ENCODE data around the gene ZNF502. TPM values are rescaled to one million over a fixed set of nuclear protein-coding genes. Genes with fewer than 3 reads are reported as not detected.
"Not testable (repeated sequence)": the region's sequence is repeated elsewhere in the genome, so short reads cannot be mapped to it uniquely, and the experiment has no call there.

Gene ZNF502
- total RNA-seq (1 to 10 TPM in 3 of 5 donors, under 1 TPM in 2; 0.29 to 7.7 (median 1.3) TPM), polyA plus RNA-seq (1 to 10 TPM; 1.9 to 2.5 (median 2.4) TPM)
- long read RNA-seq, donor 1, result 0 reads
- long read RNA-seq, donor 2, partial matches to known transcripts, result 0 of 1 reads
- long read RNA-seq, donor 2, other reads (novel, unspliced or antisense), result 0 of 1 reads
- long read RNA-seq, donor 3, partial matches to known transcripts, result 0 of 2 reads
- long read RNA-seq, donor 3, other reads (novel, unspliced or antisense), result 0 of 2 reads
- long read RNA-seq, donor 4, result 0 reads
- long read RNA-seq, donor 5, partial matches to known transcripts, result 0 of 2 reads
- long read RNA-seq, donor 5, other reads (novel, unspliced or antisense), result 0 of 2 reads
- long read RNA-seq, donor 6, result 0 reads
- long read RNA-seq, donor 7, partial matches to known transcripts, result 0 of 2 reads
- long read RNA-seq, donor 7, other reads (novel, unspliced or antisense), result 0 of 2 reads
- long read RNA-seq, donor 8, partial matches to known transcripts, result 0 of 1 reads
- long read RNA-seq, donor 8, other reads (novel, unspliced or antisense), result 0 of 1 reads
- long read RNA-seq, donor 9, partial matches to known transcripts, result 0 of 4 reads
- long read RNA-seq, donor 9, other reads (novel, unspliced or antisense), result 0 of 4 reads
- long read RNA-seq, donor 10, partial matches to known transcripts, result 0 of 1 reads
- long read RNA-seq, donor 10, other reads (novel, unspliced or antisense), result 0 of 1 reads

DNA sequence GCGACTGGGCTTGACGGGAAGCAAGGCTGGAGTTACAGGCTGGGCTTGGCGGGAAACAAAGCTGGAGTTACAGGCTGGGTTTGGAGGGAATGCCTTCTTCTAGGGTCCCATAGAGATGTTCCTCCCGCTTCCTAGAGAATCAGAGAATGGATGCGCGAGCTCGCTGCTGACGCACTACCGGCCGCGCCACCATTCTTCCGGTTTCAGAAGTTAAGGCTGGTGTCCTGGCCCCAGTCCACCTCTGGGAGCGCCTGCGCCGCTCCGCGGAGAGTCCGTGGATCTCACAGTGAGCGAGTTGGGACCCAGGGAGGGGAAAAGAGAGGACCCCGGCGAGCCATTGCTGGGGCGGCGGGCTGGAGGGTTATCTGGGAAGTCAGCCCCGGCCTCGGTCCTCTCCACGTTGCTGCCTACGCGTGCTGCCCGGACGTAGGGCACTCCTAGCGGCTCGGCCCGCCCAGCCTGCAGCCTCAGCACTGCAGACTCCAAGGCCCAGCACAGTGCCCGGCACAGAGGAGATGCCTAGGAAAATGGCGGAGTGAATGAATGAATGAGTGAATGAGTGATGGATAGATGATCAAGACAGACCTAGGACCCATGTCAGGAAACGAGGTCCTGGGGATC is at the start of gene ZNF502:
Gene ZNF502, plus strand, starts transcription at position 206 of the 621 bp plus-strand sequence. CDS start 7,602 bp downstream, outside the sequence.
- H3K4me3 ChIP-seq, result peak within 1 kb of the TSS; percentile 75 to 99 (median 87)
- peaks cover 0 to 8% (median 4%) of the 10 kb centered on the region in 3 donors for H3K27me3 ChIP-seq
- TF ChIP-seq EP300 (IDR thresholded peaks at IDR 0.05), result no peak
- TF ChIP-seq, protein P1, sequence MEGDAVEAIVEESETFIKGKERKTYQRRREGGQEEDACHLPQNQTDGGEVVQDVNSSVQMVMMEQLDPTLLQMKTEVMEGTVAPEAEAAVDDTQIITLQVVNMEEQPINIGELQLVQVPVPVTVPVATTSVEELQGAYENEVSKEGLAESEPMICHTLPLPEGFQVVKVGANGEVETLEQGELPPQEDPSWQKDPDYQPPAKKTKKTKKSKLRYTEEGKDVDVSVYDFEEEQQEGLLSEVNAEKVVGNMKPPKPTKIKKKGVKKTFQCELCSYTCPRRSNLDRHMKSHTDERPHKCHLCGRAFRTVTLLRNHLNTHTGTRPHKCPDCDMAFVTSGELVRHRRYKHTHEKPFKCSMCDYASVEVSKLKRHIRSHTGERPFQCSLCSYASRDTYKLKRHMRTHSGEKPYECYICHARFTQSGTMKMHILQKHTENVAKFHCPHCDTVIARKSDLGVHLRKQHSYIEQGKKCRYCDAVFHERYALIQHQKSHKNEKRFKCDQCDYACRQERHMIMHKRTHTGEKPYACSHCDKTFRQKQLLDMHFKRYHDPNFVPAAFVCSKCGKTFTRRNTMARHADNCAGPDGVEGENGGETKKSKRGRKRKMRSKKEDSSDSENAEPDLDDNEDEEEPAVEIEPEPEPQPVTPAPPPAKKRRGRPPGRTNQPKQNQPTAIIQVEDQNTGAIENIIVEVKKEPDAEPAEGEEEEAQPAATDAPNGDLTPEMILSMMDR (IDR thresholded peaks at IDR 0.05), result peak in 2 of 7 experiments; percentile 18 to 19
- TF ChIP-seq POLR2AphosphoS5 (IDR thresholded peaks at IDR 0.05), result peak; percentile 23 to 77 (median 41)
- peaks cover 0 to 17% (median 2%) of the 10 kb centered on the region in 4 donors for H3K4me1 ChIP-seq
- peak within 1 kb of the TSS; percentile 6 to 84 (median 76) for H3K27ac ChIP-seq
- peaks cover 0 to 29% (median 19%) of the 10 kb centered on the region in 4 donors for H3K36me3 ChIP-seq
- peaks cover 2 to 69% (median 32%) of the 10 kb centered on the region in 4 donors for H3K9me3 ChIP-seq
- intact Hi-C loops (cut with DNase I; ENCODE audit: low total_unique reads), result no loop called here
- WGBS, 5 donors, result 1 to 7% (median 3%) methylated on average over 9 to 36 of the region's 36 CpGs
- DNase-seq, result peak; percentile 85 to 97

DNA sequence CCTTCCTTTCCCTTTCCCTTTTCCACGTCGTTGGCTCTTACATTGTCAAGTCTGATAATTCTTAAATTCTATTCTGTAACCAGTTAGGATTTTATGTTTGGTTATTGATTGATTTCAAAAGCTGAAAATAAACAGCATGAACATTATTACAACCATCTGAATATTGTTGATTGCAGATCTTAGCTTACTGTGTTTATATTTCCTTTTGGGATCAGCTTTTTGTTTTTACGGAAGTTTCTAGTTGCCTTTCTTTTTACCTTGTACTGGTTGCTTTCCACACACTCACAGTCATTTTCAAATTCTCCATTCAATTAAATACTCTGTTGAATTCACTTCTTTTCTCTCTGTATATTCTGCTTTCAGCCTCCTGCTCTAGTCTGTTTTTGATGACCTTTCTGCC is 47.3 kb upstream of the ZNF502 start:
- no peak overlapping the region for H3K4me3 ChIP-seq
- H3K27ac ChIP-seq, result no peak overlapping the region
- peaks cover 0 to 24% (median 12%) of the 10 kb centered on the region in 4 donors for H3K9me3 ChIP-seq
- peaks cover 3 to 24% (median 13%) of the 10 kb centered on the region in 4 donors for H3K36me3 ChIP-seq
- H3K27me3 ChIP-seq, result no peaks in the 10 kb centered on the region
- TF ChIP-seq, protein P1 (IDR thresholded peaks at IDR 0.05), result no peak
- TF ChIP-seq EP300 (IDR thresholded peaks at IDR 0.05), result no peak
- TF ChIP-seq POLR2AphosphoS5 (IDR thresholded peaks at IDR 0.05), result no peak
- no peak for TF ChIP-seq POLR2A (IDR thresholded peaks at IDR 0.05)
- DNase-seq, result no peak
- WGBS, 5 donors, result 80 to 98% (median 98%) methylated on average over 3 of the region's 3 CpGs
- H3K4me1 ChIP-seq, result no peaks in the 10 kb centered on the region
- intact Hi-C loops (cut with DNase I; ENCODE audit: low total_unique reads), result no loop called here

DNA sequence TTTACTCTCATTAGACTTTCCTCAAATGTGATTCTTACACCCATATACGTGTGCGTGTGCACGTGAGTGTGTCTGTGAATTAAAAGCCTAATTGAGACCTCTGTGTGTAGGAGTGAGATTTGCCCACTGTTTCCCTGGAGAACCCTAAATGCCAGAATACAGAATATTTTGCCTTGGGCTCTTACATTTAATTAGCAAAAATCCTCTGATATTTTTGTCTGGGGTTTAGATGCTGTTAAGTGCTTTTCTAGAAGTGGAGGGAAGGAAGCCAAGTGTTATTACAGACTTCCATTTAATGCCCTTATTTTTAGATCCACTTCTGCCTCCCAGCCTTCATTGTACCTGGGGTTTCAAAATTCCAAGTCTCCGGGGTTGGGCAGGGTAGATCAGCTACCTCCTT is 46.1 kb upstream of the ZNF502 start:
- Histone ChIP-seq H3K9me3 (peaks cover 0 to 12% (median 2%) of the 10 kb centered on the region in 4 donors), H3K27me3 (no peaks in the 10 kb centered on the region), H3K4me3 (no peak overlapping the region), H3K4me1 (no peaks in the 10 kb centered on the region), H3K27ac (no peak overlapping the region), H3K36me3 (peaks cover 0 to 12% (median 1%) of the 10 kb centered on the region in 4 donors)
- DNase-seq, result no peak
- 91 to 94% (median 92%) methylated on average over 4 of the region's 4 CpGs for WGBS, 5 donors
- intact Hi-C loops (cut with DNase I; ENCODE audit: low total_unique reads), result no loop called here
- no peak for TF ChIP-seq POLR2A (IDR thresholded peaks at IDR 0.05)
- TF ChIP-seq, protein P1 (IDR thresholded peaks at IDR 0.05), result no peak

DNA sequence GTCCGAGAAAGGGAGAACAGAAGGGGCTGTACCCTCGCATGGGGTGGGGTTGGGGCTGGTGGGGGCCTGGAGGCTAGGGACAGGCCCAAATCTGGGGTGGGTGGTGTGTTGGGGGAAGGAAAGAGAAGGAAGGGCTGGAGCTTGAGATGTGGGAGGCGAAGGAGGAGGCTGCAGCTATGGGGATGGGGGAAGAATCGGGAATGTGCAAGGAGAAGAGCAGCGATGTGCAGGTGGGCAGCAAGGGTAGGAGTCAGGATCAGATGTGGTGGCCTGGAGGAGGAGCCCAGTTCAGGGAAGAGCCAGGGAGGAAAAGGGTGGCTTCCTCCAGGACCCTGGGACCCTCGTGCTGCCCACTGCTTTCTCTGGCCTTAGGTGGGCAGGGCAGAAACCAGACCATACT is 42.7 kb upstream of the ZNF502 start:
- intact Hi-C loops (cut with DNase I; ENCODE audit: low total_unique reads), result no loop called here
- H3K9me3 ChIP-seq, result peaks cover 0 to 17% (median 8%) of the 10 kb centered on the region in 4 donors
- TF ChIP-seq EP300 (IDR thresholded peaks at IDR 0.05), result no peak
- no peak for TF ChIP-seq POLR2AphosphoS5 (IDR thresholded peaks at IDR 0.05)
- TF ChIP-seq POLR2A (IDR thresholded peaks at IDR 0.05), result no peak
- TF ChIP-seq, protein P1 (IDR thresholded peaks at IDR 0.05), result no peak
- no peak for DNase-seq
- 83 to 91% (median 89%) methylated on average over 6 of the region's 6 CpGs for WGBS, 5 donors
- no peaks in the 10 kb centered on the region for H3K36me3 ChIP-seq
- no peak overlapping the region for H3K4me3 ChIP-seq
- H3K4me1 ChIP-seq, result no peaks in the 10 kb centered on the region
- H3K27me3 ChIP-seq, result no peaks in the 10 kb centered on the region
- no peak overlapping the region for H3K27ac ChIP-seq

DNA sequence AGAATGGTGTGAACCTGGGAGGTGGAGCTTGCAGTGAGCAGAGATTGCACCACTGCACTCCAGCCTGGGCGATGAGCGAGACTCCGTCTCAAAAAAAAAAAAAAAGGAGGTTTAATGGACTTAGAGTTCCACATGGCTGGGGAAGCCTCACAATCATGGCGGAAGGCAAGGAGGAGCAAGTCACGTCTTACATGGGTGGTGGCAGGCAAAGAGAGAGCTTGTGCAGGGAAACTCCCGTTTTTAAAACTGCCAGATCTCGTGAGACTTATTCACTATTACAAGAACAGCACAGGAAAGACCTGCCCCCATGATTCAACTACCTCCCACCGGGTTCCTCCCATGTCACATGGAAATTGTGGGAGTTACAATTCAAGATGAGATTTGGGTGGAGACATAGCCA is 39.0 kb upstream of the ZNF502 start:
- H3K4me1 ChIP-seq; intact Hi-C loops (cut with DNase I; ENCODE audit: low total_unique reads): not testable (repeated sequence)
- WGBS, 5 donors, result 90 to 97% (median 94%) methylated on average over 8 of the region's 8 CpGs

More for the DNA sequence above, 39.0 kb upstream of the ZNF502 start:
- DNase-seq, H3K27ac ChIP-seq, H3K36me3 ChIP-seq, H3K27me3 ChIP-seq, H3K4me3 ChIP-seq: not testable (repeated sequence)
- peaks cover 2 to 51% (median 20%) of the 10 kb centered on the region in 4 donors for H3K9me3 ChIP-seq

Measured in stomach (tissue), 19 donors.